GM12878 (cell line): ENCODE measurements around the gene PTPRC. TPM values are rescaled to one million over a fixed set of nuclear protein-coding genes. Genes with fewer than 3 reads are reported as not detected.

Experiments
- ATAC-seq: fragments of 200-7000 bp; cut with Tn5 transposase; 3 replicates; pipeline ENCODE4 v1.9.1; 2020; ENCODE audit warnings: mild to moderate bottlenecking, moderate library complexity
- BruUV-seq: library from RNA; stranded (reverse); fragments of 400-500 nt; replicated peaks from 2 replicates; lab custom pipeline; 2021; lab: Mats Ljungman, UMichigan
- CTCF ChIA-PET: fragments of 300-600 bp; sonication (Branson Sonifier 250); formaldehyde crosslinking; extraction: SDS; loops from one replicate; lab custom pipeline; 2021; ENCODE audit warnings: inconsistent platforms; lab: Yijun Ruan, JAX
- POLR2A ChIA-PET: fragments of 350-600 bp; formaldehyde crosslinking; extraction: SDS; loops from one replicate; lab custom pipeline; 2021; ENCODE audit warnings: inconsistent platforms; lab: Charles Lee
- RAD21 ChIA-PET: fragments of 300-600 bp; sonication (Branson Sonifier 250); formaldehyde crosslinking; loops from one replicate; lab custom pipeline; 2023; ENCODE audit warnings: antibody characterized with exemption; ENCODE audit not compliant: unreplicated experiment; lab: Charles Lee
- SMC1A ChIA-PET: fragments of 300-600 bp; sonication (Branson Sonifier 250); formaldehyde crosslinking; loops from one replicate; lab custom pipeline; 2023; ENCODE audit not compliant: unreplicated experiment, uncharacterized antibody; lab: Charles Lee
- DNase-seq: peaks from one replicate; pipeline ENCODE4 v3.0.0-alpha.2; 2011; ENCODE audit warnings: low read depth, low spot score
- FAIRE-seq: peaks from 3 replicates; lab custom pipeline; 2011; peaks lifted over from hg19 to GRCh38; lab: Jason Lieb, UNC
- H2AFZ ChIP-seq: 2 replicates; pipeline ENCODE4 v1.6.0; 2011; ENCODE audit warnings: low read depth, low read length, control low read depth; ENCODE audit not compliant: control insufficient read depth
- H3K27ac ChIP-seq: 2 replicates; pipeline ENCODE4 v1.5.1; 2011; ENCODE audit warnings: control low read depth; ENCODE audit not compliant: control insufficient read depth, insufficient read depth
- H3K27me3 ChIP-seq, 2 experiments: replicated peaks in 1 of 2; 2 replicates each; pipeline versions ENCODE4 v1.6.0 to v1.6.1; 2011; ENCODE audit warnings: low read length in 1 of 2; ENCODE audit not compliant: control insufficient read depth in 2 of 2, insufficient read depth in 2 of 2
- H3K36me3 ChIP-seq, 2 experiments: 2 replicates each; pipeline ENCODE4 v1.5.1; 2011; ENCODE audit warnings: low read length in 1 of 2; ENCODE audit not compliant: control insufficient read depth in 2 of 2, insufficient read depth in 2 of 2
- H3K4me1 ChIP-seq: 2 replicates; pipeline ENCODE4 v1.6.1; 2011; ENCODE audit warnings: mild to moderate bottlenecking, low read length, moderate library complexity, mixed read lengths; ENCODE audit not compliant: control insufficient read depth, insufficient read depth
- H3K4me2 ChIP-seq: 2 replicates; pipeline ENCODE4 v1.6.0; 2011; ENCODE audit warnings: control low read depth; ENCODE audit not compliant: control insufficient read depth, insufficient read depth
- H3K4me3 ChIP-seq: fragments of 200-600 bp; sonication (generic); 2 replicates; pipeline ENCODE4 v1.5.1; 2016
- H3K79me2 ChIP-seq: 2 replicates; pipeline ENCODE4 v1.6.0; 2011; ENCODE audit warnings: low read length; ENCODE audit not compliant: control insufficient read depth, insufficient read depth
- H3K9ac ChIP-seq: 2 replicates; pipeline ENCODE4 v1.8.0; 2011; ENCODE audit warnings: low read length, control low read depth, mixed read lengths; ENCODE audit not compliant: control insufficient read depth, insufficient read depth
- H3K9me3 ChIP-seq: replicated peaks from 3 replicates; pipeline ENCODE4 v1.5.1; 2011; ENCODE audit warnings: mild to moderate bottlenecking, low read length; ENCODE audit not compliant: control insufficient read depth, insufficient read depth
- H4K20me1 ChIP-seq: 2 replicates; pipeline ENCODE4 v1.6.0; 2011; ENCODE audit not compliant: control insufficient read depth, insufficient read depth
- CBFB ChIP-seq: IDR thresholded peaks from 2 replicates; pipeline ENCODE4 v1.6.1; 2016; ENCODE audit warnings: antibody characterized with exemption, low read depth
- EED ChIP-seq: sonication (generic); IDR thresholded peaks from 2 replicates; pipeline ENCODE4 v1.6.1; 2016; ENCODE audit warnings: antibody characterized with exemption, low read depth
- FOS ChIP-seq: IDR thresholded peaks from 3 replicates; pipeline ENCODE4 v1.6.1; 2011; ENCODE audit warnings: borderline replicate concordance; ENCODE audit not compliant: insufficient read length; ENCODE audit errors: extremely low read depth
- IRF3 ChIP-seq: fragments of 450-650 bp; IDR thresholded peaks from 2 replicates; pipeline ENCODE4 v1.6.1; 2014; ENCODE audit warnings: mild to moderate bottlenecking
- IRF5 ChIP-seq: fragments of 450-650 bp; IDR thresholded peaks from 2 replicates; pipeline ENCODE4 v1.6.1; 2017; ENCODE audit warnings: borderline replicate concordance
- MEF2A ChIP-seq: IDR thresholded peaks from 2 replicates; pipeline ENCODE4 v1.6.1; 2011; ENCODE audit warnings: low read depth, mild to moderate bottlenecking, low read length, moderate library complexity; ENCODE audit not compliant: insufficient read depth
- NFYA ChIP-seq: IDR thresholded peaks from 2 replicates; pipeline ENCODE4 v1.6.1; 2011; ENCODE audit warnings: low read depth, mild to moderate bottlenecking, low read length, improper control_type of control experiment, borderline replicate concordance
- POU2F2 ChIP-seq: IDR thresholded peaks from 3 replicates; pipeline ENCODE4 v1.6.1; 2011; ENCODE audit warnings: low read depth, mild to moderate bottlenecking, low read length, borderline replicate concordance
- SREBF1 ChIP-seq: IDR thresholded peaks from 2 replicates; pipeline ENCODE4 v1.6.1; 2012; ENCODE audit warnings: mild to moderate bottlenecking, low read length
- STAT3 ChIP-seq: IDR thresholded peaks from 2 replicates; pipeline ENCODE4 v1.6.1; 2011; ENCODE audit warnings: low read depth, low read length, improper control_type of control experiment
- TAF1 ChIP-seq: IDR thresholded peaks from 2 replicates; pipeline ENCODE4 v1.6.1; 2011; ENCODE audit warnings: mild to moderate bottlenecking, low read depth, low read length, borderline replicate concordance
- TBL1XR1 ChIP-seq: IDR thresholded peaks from 2 replicates; pipeline ENCODE4 v1.6.1; 2012; ENCODE audit warnings: low read depth, low read length, improper control_type of control experiment
- ZNF217 ChIP-seq: fragments of 450-650 bp; IDR thresholded peaks from 2 replicates; pipeline ENCODE4 v1.6.1; 2017; ENCODE audit warnings: antibody characterized with exemption, mild to moderate bottlenecking
- ZNF622 ChIP-seq: fragments of 450-650 bp; IDR thresholded peaks from 2 replicates; pipeline ENCODE4 v1.6.1; 2017; ENCODE audit warnings: mild to moderate bottlenecking, inconsistent platforms
- WGBS: methylation state at CpG from one replicate; pipeline ENCODE4 v1.1.6; 2016; ENCODE audit warnings: low lambda C conversion rate; ENCODE audit not compliant: insufficient replicate concordance, insufficient coverage; ENCODE audit errors: missing lambda C conversion rate; 5-methylcytosine and 5-hydroxymethylcytosine counted together
- in situ Hi-C: fragments of 300-500 bp; cut with MboI; formaldehyde crosslinking; loops from 9 replicates; pipeline ENCODE4 v1.14.3; 2018; ENCODE audit warnings: mixed read lengths
- intact Hi-C: fragments of 100-400 bp; cut with micrococcal nuclease; formaldehyde crosslinking; loops from one replicate; pipeline ENCODE4 v1.14.2; 2022; ENCODE audit not compliant: unreplicated experiment
- polyA plus RNA-seq, 11 experiments: library from polyadenylated mRNA; depleted of rRNA in 4 of 11; unstranded in 6 of 11; stranded (reverse) in 5 of 11; fragments of >200 nt; fragmentation: Nextera tagmentation in 4 of 11; fragmentation: Illumina TruSeq in 1 of 11; extraction: Ambion mirVana in 4 of 11; extraction: Trizol in 1 of 11; gene quantifications; 1 replicate in 1 of 11; 2 replicates in 10 of 11; pipeline versions ENCODE4 v1.2.1 to v1.2.3, GENCODE V29; 2011 to 2016; ENCODE audit warnings: inconsistent platforms in 2 of 11, missing spikeins in 2 of 11, low read depth in 1 of 11
- total RNA-seq, 4 experiments: library from RNA; depleted of rRNA in 3 of 4; stranded (reverse); fragments of >200 nt in 3 of 4; fragmentation: Illumina TruSeq in 1 of 4; extraction: Trizol in 1 of 4; gene quantifications; 2 replicates each; pipeline versions ENCODE4 v1.2.1 to v1.2.3, GENCODE V29; 2013 to 2021
- TF ChIP-seq, protein P1 (sequence below): fragments of 450-650 bp; IDR thresholded peaks from 2 replicates; pipeline ENCODE4 v1.6.1; 2017; ENCODE audit warnings: low read depth, mild to moderate bottlenecking, moderate library complexity

The PTPRC gene
- total and polyA plus RNA-seq, 10 of the 15 experiments (the other 5 are each of a cell fraction or from before 2014, with no cell fraction given): 72.9 to 221 (median 118) TPM

DNA sequence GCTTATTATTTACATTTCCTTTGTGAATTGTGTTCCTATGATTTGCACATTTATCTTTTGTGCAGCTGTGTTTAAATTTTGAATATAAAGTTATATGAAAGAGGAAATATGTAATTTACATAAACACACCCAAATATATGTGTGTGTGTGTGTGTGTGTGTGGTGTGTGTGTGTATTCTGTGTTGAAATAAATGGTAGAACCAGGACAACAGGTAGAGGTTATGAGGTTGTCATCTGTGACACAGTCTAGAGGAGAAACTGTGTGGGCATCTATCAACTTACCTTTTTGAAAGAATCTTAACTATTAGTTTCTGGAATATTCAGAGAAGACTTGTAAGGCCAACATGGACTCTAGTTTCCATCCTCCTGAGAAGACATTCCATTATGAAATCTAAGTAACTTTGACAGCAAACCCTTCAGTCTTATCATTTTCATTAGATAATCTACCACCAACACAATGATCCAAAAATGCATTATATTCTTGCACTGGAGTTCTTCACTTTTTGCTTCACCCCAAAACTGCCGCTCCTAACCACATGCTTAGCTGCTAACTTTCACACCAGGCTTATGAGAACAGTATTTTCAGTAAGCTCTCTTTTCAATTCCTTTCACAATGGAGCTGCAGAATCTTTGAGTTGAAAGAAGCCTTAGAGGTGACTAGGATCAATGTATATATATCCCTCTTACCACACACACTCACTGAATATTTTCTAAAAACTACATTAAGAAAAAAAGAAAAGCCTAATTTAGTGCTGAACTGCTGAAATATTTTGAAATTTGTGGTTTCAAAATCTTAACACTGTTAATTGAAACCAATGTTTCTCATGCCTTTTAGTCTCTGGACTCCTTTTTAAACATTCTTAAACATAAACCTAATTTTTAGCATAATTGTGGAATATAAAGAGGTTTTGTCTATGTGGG, 21.8 kb downstream of the PTPRC start (continued):
- TF ChIP-seq IRF3 (no peak), STAT3 (0 out of 2 replicates have a peak, but pooled peaks have one; percentile 19)

- Histone ChIP-seq H2AFZ (no peak overlapping the region), H3K9me3 (no peaks in the 10 kb centered on the region; the same call in 2 of the 3 replicates), H3K4me3 (no peak overlapping the region), H3K79me2 (peaks cover 28% of the 10 kb centered on the region), H3K27ac (no peak overlapping the region), H3K27me3 (no peaks in the 10 kb centered on the region), H3K4me1 (peaks cover 20% of the 10 kb centered on the region), H3K36me3 (0 out of 4 replicates have a peak, but pooled peaks cover 0 to 2% of the 10 kb centered on the region in 2 experiments), H4K20me1 (no peaks in the 10 kb centered on the region), H3K4me2 (no peak overlapping the region), H3K9ac (no peak overlapping the region)
- peak; percentile 3; the same call in 2 of the 3 replicates for ATAC-seq
- WGBS: 37% methylated on average over 5 of the region's 5 CpGs
- DNase-seq: no peak
- CTCF ChIA-PET: interaction anchor here (0.6 to 1.1 kb wide), 5 partner anchors 23 to 55 kb away, joined by 3 to 4 read pairs (median 3); no protein-coding TSS in a partner anchor
- TF ChIP-seq ZNF217: no peak
- no peak for TF ChIP-seq EED
- TF ChIP-seq, protein P1, sequence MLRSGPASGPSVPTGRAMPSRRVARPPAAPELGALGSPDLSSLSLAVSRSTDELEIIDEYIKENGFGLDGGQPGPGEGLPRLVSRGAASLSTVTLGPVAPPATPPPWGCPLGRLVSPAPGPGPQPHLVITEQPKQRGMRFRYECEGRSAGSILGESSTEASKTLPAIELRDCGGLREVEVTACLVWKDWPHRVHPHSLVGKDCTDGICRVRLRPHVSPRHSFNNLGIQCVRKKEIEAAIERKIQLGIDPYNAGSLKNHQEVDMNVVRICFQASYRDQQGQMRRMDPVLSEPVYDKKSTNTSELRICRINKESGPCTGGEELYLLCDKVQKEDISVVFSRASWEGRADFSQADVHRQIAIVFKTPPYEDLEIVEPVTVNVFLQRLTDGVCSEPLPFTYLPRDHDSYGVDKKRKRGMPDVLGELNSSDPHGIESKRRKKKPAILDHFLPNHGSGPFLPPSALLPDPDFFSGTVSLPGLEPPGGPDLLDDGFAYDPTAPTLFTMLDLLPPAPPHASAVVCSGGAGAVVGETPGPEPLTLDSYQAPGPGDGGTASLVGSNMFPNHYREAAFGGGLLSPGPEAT: no peak
- TF ChIP-seq SREBF1: no peak
- TF ChIP-seq FOS: no peak
- TF ChIP-seq POU2F2: no peak
- no peak for TF ChIP-seq IRF5
- TF ChIP-seq TAF1: no peak
- TF ChIP-seq ZNF622: no peak
- TF ChIP-seq CBFB: no peak
- no peak for TF ChIP-seq TBL1XR1
- no peak for TF ChIP-seq NFYA
- TF ChIP-seq MEF2A: no peak
- POLR2A ChIA-PET: interaction anchor here (1.1 to 3.0 kb wide), 5 partner anchors 13 to 64 kb away, joined by 3 to 11 read pairs (median 6); no protein-coding TSS in a partner anchor
- intact Hi-C loops (no loop called here), in situ Hi-C loops (loop anchor here (5.0 kb wide), 1 partner anchor 49 kb away; no protein-coding TSS in a partner anchor)
- BruUV-seq: no TSS peak
- RAD21 ChIA-PET: interaction anchor here (0.9 to 2.2 kb wide), 8 partner anchors 11 to 65 kb away, joined by 3 to 14 read pairs (median 4); no protein-coding TSS in a partner anchor
- no peak for FAIRE-seq
- SMC1A ChIA-PET: interaction anchor here (0.8 to 5.7 kb wide), 15 partner anchors 9 to 119 kb away, joined by 3 to 72 read pairs (median 5); partner anchors contain the start of gene PTPRC
These were observed 24.0 kb downstream of the PTPRC start for GRCh38 chr1:198662821-198663220.
